ENCODE data around the gene ANKRD55.

DNA sequence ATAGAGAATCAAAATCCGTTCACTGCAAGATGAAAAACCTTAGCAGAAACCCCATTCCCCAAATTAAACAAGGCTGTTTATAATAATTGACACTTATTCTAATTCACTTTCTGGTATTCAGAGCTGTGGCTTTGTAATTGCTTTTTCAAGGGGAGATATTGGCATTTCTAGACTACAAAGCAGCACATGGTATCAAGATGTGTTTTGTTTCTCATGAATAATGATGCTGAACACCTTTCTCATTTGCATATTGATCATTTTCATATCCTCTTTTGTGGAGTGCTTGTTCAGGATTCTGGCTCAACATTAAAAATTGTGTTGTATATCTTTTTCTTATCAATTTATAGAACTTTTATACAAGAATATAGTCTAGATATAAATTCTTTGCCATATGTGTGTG, 22.4 kb upstream of the ANKRD55 start:
- TF ChIP-seq CTCF (conservative IDR thresholded peaks at IDR 0.05; ENCODE audit: low read length) (no peak), EZH2phosphoT487 (IDR thresholded peaks at IDR 0.05; ENCODE audit: borderline replicate concordance, low read depth, low read length) (no peak)
